Osteocyte (in vitro differentiated cells): ENCODE measurements around the gene GSTA4. TPM values are rescaled to one million over a fixed set of nuclear protein-coding genes. Genes with fewer than 3 reads are reported as not detected.

Source experiments
- DNase-seq: peaks from one replicate; pipeline ENCODE4 v3.0.0; 2021; ENCODE audit warnings: mixed read lengths; ENCODE audit not compliant: unreplicated experiment; ENCODE audit errors: extremely low spot score
- H3K27ac Mint-ChIP-seq: one replicate; pipeline ENCODE4 v1.8.0; 2021; ENCODE audit warnings: mild to moderate bottlenecking, mixed read lengths; ENCODE audit not compliant: unreplicated experiment
- H3K27me3 Mint-ChIP-seq: one replicate; pipeline ENCODE4 v1.8.0; 2021; ENCODE audit warnings: mixed read lengths; ENCODE audit not compliant: unreplicated experiment
- H3K36me3 Mint-ChIP-seq: one replicate; pipeline ENCODE4 v1.8.0; 2021; ENCODE audit warnings: mixed read lengths; ENCODE audit not compliant: unreplicated experiment
- H3K4me1 Mint-ChIP-seq: one replicate; pipeline ENCODE4 v1.8.0; 2021; ENCODE audit warnings: mixed read lengths; ENCODE audit not compliant: unreplicated experiment
- H3K4me3 Mint-ChIP-seq: one replicate; pipeline ENCODE4 v1.8.0; 2021; ENCODE audit warnings: mild to moderate bottlenecking, moderate library complexity, mixed read lengths; ENCODE audit not compliant: unreplicated experiment
- H3K9me3 Mint-ChIP-seq: one replicate; pipeline ENCODE4 v1.8.0; 2021; ENCODE audit warnings: mixed read lengths; ENCODE audit not compliant: unreplicated experiment
- CTCF ChIP-seq: fragments of 200-600 bp; sonication (generic); IDR thresholded peaks from 2 replicates; pipeline ENCODE4 v1.5.0; 2021; ENCODE audit warnings: antibody characterized with exemption, mild to moderate bottlenecking, moderate library complexity
- total RNA-seq: library from RNA; stranded (reverse); gene quantifications from 2 replicates; pipeline ENCODE4 v1.2.1, GENCODE V29; 2021

The GSTA4 gene
- total RNA-seq, 1 donor from 2014 or later: 45.3 TPM

- Mint-ChIP-seq H3K4me1 (peaks cover 40% of the 10 kb centered on the region), H3K27ac (peak overlapping the region; percentile 85), H3K36me3 (peaks cover 33% of the 10 kb centered on the region), H3K4me3 (no peak overlapping the region), H3K9me3 (no peaks in the 10 kb centered on the region), H3K27me3 (no peaks in the 10 kb centered on the region)
- TF ChIP-seq CTCF: no peak
- no peak for DNase-seq
These were observed 46.3 kb upstream of the GSTA4 start for GRCh38 chr6:53041356-53041755.

- H3K4me1 Mint-ChIP-seq: peaks cover 34% of the 10 kb centered on the region
- TF ChIP-seq CTCF: no peak
- no peak overlapping the region for H3K27ac Mint-ChIP-seq
- H3K4me3 Mint-ChIP-seq: no peak overlapping the region
- H3K36me3 Mint-ChIP-seq: peaks cover 43% of the 10 kb centered on the region
- no peak for DNase-seq
- H3K27me3 Mint-ChIP-seq: no peaks in the 10 kb centered on the region
- no peaks in the 10 kb centered on the region for H3K9me3 Mint-ChIP-seq
These were observed 43.5 kb upstream of the GSTA4 start for GRCh38 chr6:53038596-53038995.

GRCh38 chr6:53038141-53038540 lies 43.1 kb upstream of the GSTA4 start:
- no peaks in the 10 kb centered on the region for H3K9me3 Mint-ChIP-seq
- H3K4me1 Mint-ChIP-seq: peaks cover 34% of the 10 kb centered on the region
- H3K27me3 Mint-ChIP-seq: no peaks in the 10 kb centered on the region
- no peak overlapping the region for H3K4me3 Mint-ChIP-seq
- DNase-seq: no peak
- H3K27ac Mint-ChIP-seq: no peak overlapping the region
- no peak for TF ChIP-seq CTCF
- H3K36me3 Mint-ChIP-seq: peaks cover 43% of the 10 kb centered on the region

GRCh38 chr6:53035549-53036213 lies 40.6 kb upstream of the GSTA4 start:
- no peak for TF ChIP-seq CTCF
- H3K9me3 Mint-ChIP-seq: no peaks in the 10 kb centered on the region
- peaks cover 14% of the 10 kb centered on the region for H3K4me1 Mint-ChIP-seq
- no peak overlapping the region for H3K27ac Mint-ChIP-seq
- DNase-seq: no peak
- H3K36me3 Mint-ChIP-seq: peaks cover 49% of the 10 kb centered on the region
- H3K27me3 Mint-ChIP-seq: no peaks in the 10 kb centered on the region
- no peak overlapping the region for H3K4me3 Mint-ChIP-seq

GRCh38 chr6:53033764-53034163 lies 38.7 kb upstream of the GSTA4 start:
- peaks cover 41% of the 10 kb centered on the region for H3K36me3 Mint-ChIP-seq
- H3K4me1 Mint-ChIP-seq: peaks cover 14% of the 10 kb centered on the region
- DNase-seq: no peak
- H3K27ac Mint-ChIP-seq: peak overlapping the region; percentile 13
- H3K27me3 Mint-ChIP-seq: no peaks in the 10 kb centered on the region
- no peak overlapping the region for H3K4me3 Mint-ChIP-seq
- H3K9me3 Mint-ChIP-seq: no peaks in the 10 kb centered on the region
- TF ChIP-seq CTCF: no peak
